Activated B cell treated with CpG ODN at 0.5 μM for 24 hours (primary cell): ENCODE results near the gene MRPL27. TPM values are rescaled to one million over a fixed set of nuclear protein-coding genes. Genes with fewer than 3 reads are reported as not detected.

Source experiments
- ATAC-seq: fragments of 200-7000 bp; cut with Tn5 transposase; one replicate; pipeline ENCODE4 v1.10.0; 2021; ENCODE audit warnings: low read depth, mild to moderate bottlenecking, moderate library complexity
- CTCF ChIA-PET: fragments of 350-600 bp; sonication (Branson Sonifier 250); formaldehyde crosslinking; loops from one replicate; lab custom pipeline; 2021; ENCODE audit warnings: antibody characterized with exemption; lab: Charles Lee
- POLR2A ChIA-PET: fragments of 350-600 bp; sonication (Branson Sonifier 250); formaldehyde crosslinking; loops from one replicate; lab custom pipeline; 2021; ENCODE audit warnings: antibody characterized with exemption; lab: Charles Lee
- DNase-seq: peaks from one replicate; pipeline ENCODE4 v3.0.0; 2022
- H3K27ac Mint-ChIP-seq: one replicate; pipeline ENCODE4 v1.8.0; 2020; ENCODE audit warnings: mixed read lengths
- H3K27me3 Mint-ChIP-seq: one replicate; pipeline ENCODE4 v1.8.0; 2021; ENCODE audit warnings: mixed read lengths
- H3K36me3 Mint-ChIP-seq: one replicate; pipeline ENCODE4 v1.8.0; 2021; ENCODE audit warnings: low read depth, mixed read lengths
- H3K4me1 Mint-ChIP-seq: one replicate; pipeline ENCODE4 v1.8.0; 2021; ENCODE audit warnings: mixed read lengths
- H3K4me3 Mint-ChIP-seq: one replicate; pipeline ENCODE4 v1.8.0; 2020; ENCODE audit warnings: mild to moderate bottlenecking, mixed read lengths
- H3K9me3 Mint-ChIP-seq: one replicate; pipeline ENCODE4 v1.8.0; 2020; ENCODE audit warnings: mixed read lengths
- intact Hi-C: fragments of 100-400 bp; cut with micrococcal nuclease; formaldehyde crosslinking; loops from one replicate; pipeline ENCODE4 v1.15.1; 2024
- total RNA-seq: library from RNA; stranded (reverse); gene quantifications from 2 replicates; pipeline ENCODE4 v1.2.3, GENCODE V29; 2022
- TF ChIP-seq, protein P1 (sequence below): fragments of 200-600 bp; IDR thresholded peaks from one replicate; pipeline ENCODE4 v1.8.0; 2022; ENCODE audit warnings: antibody characterized with exemption, mild to moderate bottlenecking

MRPL27 gene
- total RNA-seq, 1 donor from 2014 or later: 45.0 TPM

DNA sequence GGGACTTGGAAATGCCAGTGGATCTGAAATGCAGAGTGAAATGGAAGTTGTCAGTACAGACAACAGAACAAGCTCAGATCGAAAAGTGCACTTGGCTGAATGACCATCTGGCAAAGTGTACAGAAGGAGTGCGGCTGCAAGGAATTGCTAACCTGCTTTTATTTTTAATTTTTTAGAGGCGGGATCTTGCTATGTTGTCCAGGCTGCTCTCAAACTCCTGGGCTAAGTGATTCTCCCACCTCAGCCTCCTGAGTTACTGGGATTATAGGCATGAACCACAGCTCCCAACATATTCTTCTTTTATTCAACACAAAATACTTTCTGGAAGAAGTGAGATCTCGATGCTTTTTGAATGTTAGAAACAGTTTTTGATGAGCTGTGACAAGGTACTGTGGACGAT is 20.7 kb upstream of the MRPL27 start:
- Mint-ChIP-seq H3K36me3 (peaks cover 65% of the 10 kb centered on the region), H3K27me3 (no peaks in the 10 kb centered on the region), H3K4me1 (peaks cover 35% of the 10 kb centered on the region), H3K27ac (no peak overlapping the region), H3K4me3 (no peak overlapping the region), H3K9me3 (no peaks in the 10 kb centered on the region)
- ChIA-PET POLR2A (no interaction called here), CTCF (no interaction called here)
- ATAC-seq: no peak
- TF ChIP-seq, protein P1, sequence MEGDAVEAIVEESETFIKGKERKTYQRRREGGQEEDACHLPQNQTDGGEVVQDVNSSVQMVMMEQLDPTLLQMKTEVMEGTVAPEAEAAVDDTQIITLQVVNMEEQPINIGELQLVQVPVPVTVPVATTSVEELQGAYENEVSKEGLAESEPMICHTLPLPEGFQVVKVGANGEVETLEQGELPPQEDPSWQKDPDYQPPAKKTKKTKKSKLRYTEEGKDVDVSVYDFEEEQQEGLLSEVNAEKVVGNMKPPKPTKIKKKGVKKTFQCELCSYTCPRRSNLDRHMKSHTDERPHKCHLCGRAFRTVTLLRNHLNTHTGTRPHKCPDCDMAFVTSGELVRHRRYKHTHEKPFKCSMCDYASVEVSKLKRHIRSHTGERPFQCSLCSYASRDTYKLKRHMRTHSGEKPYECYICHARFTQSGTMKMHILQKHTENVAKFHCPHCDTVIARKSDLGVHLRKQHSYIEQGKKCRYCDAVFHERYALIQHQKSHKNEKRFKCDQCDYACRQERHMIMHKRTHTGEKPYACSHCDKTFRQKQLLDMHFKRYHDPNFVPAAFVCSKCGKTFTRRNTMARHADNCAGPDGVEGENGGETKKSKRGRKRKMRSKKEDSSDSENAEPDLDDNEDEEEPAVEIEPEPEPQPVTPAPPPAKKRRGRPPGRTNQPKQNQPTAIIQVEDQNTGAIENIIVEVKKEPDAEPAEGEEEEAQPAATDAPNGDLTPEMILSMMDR: no peak
- no peak for DNase-seq
- intact Hi-C loops: no loop called here

DNA sequence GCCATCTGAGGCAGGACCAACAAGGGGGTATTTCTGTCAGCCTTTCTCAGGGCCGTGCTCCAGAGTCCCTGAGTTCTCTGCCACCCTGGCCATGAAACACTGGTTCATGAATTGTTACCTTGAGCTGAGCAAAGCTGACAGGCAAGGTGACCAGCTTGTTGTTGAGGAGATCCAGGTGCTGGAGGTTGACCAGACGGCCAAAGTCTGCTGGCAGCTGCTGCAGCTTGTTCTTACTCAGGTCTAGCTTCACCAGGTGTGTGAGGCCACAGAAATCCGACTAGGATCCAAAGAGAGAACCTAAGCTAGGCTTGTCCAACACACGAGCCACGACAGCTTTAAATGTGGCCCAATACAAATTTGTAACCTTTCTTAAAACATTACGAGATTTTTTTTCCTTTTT is 19.6 kb upstream of the MRPL27 start:
- H3K9me3 Mint-ChIP-seq: no peaks in the 10 kb centered on the region
- ATAC-seq: no peak
- ChIA-PET POLR2A (no interaction called here), CTCF (no interaction called here)
- intact Hi-C loops: no loop called here
- no peak overlapping the region for H3K27ac Mint-ChIP-seq
- TF ChIP-seq, protein P1: no peak
- H3K27me3 Mint-ChIP-seq: no peaks in the 10 kb centered on the region
- H3K36me3 Mint-ChIP-seq: peaks cover 76% of the 10 kb centered on the region
- peaks cover 32% of the 10 kb centered on the region for H3K4me1 Mint-ChIP-seq
- DNase-seq: no peak
- no peak overlapping the region for H3K4me3 Mint-ChIP-seq

DNA sequence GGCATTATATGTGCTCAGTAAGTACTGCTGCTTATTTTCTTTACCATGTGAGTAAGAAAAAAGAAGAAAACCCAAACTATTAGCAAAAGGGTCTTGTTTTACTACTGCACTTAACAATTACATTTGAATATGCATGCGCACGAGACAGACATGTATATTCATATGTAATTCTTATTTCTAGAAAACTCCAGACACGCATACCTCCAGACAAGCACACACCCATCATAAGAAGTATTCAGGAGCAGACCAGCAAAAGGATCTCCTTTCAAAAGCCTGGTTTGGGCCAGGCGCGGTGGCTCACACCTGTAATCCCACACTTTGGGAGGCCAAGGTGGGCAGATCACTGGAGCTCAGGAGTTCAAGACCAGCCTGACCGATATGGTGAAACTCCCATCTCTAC is 16.6 kb upstream of the MRPL27 start:
- POLR2A ChIA-PET: interaction anchor here (0.6 to 1.6 kb wide), 2 partner anchors 19 to 24 kb away, joined by 3 to 5 read pairs; no protein-coding TSS in a partner anchor

DNA sequence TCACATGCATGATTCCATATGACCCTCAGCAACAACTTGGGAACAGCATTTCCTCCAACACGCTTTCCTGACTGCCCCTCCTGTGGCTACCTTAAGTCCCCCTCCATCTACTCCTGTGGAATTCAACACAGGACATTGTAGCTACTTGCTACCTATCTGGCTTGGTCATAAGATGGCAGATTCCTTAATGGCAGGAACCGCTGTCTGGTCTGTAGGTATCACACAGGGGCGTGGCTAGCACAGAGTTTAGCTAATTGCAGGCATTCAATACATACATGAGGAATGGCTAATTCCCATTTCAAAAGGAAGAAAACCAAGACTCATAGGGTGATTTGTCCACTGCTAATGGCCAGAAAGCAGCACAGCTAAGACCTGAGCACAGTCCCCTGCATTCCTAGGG is 15.7 kb upstream of the MRPL27 start:
- ChIA-PET CTCF (interaction anchor here (1.1 to 1.9 kb wide), 2 partner anchors 9 to 91 kb away, joined by 3 to 7 read pairs; partner anchors contain the start of gene LRRC59), POLR2A (interaction anchor here (0.6 to 1.6 kb wide), 3 partner anchors 9 to 23 kb away, joined by 3 to 5 read pairs (median 3); partner anchors contain the start of gene LRRC59)
- intact Hi-C loops: no loop called here
- H3K36me3 Mint-ChIP-seq: peaks cover 96% of the 10 kb centered on the region
- ATAC-seq (no peak), DNase-seq (no peak)
- H3K27ac Mint-ChIP-seq: no peak overlapping the region
- TF ChIP-seq, protein P1: no peak
- H3K4me1 Mint-ChIP-seq: peaks cover 12% of the 10 kb centered on the region
- H3K4me3 Mint-ChIP-seq: no peak overlapping the region
- no peaks in the 10 kb centered on the region for H3K27me3 Mint-ChIP-seq
- H3K9me3 Mint-ChIP-seq: no peaks in the 10 kb centered on the region

More for the DNA sequence above, 16.6 kb upstream of the MRPL27 start:
- CTCF ChIA-PET: interaction anchor here (1.1 to 1.9 kb wide), 2 partner anchors 8 to 90 kb away, joined by 3 to 7 read pairs; partner anchors contain the start of gene LRRC59
- ATAC-seq (no peak), DNase-seq (no peak)
- Mint-ChIP-seq H3K27ac (no peak overlapping the region), H3K36me3 (peaks cover 95% of the 10 kb centered on the region), H3K9me3 (no peaks in the 10 kb centered on the region), H3K27me3 (no peaks in the 10 kb centered on the region), H3K4me3 (no peak overlapping the region), H3K4me1 (peaks cover 12% of the 10 kb centered on the region)
- TF ChIP-seq, protein P1: no peak
- intact Hi-C loops: no loop called here

DNA sequence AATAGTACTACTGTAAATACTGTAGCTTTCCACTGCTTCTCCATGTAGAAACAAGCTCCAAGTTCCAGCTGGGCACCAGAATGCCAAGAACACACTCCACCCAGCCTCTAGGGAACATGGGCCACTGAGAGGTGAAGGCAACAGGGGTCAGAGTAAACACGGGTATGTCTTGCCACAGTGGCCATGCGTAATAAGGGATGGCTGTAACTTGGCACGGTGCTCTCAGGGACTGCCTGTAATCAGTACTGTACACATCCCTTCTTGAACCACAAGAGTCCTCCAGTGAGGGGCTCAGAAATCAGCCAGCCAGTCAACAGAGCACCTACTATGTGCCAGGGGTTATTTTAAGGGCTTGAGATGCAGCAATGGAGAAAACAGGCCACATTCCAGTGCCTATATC is 13.5 kb upstream of the MRPL27 start:
- H3K27me3 Mint-ChIP-seq: no peaks in the 10 kb centered on the region
- H3K4me1 Mint-ChIP-seq: peaks cover 9% of the 10 kb centered on the region
- H3K9me3 Mint-ChIP-seq: no peaks in the 10 kb centered on the region
- ChIA-PET POLR2A (no interaction called here), CTCF (interaction anchor here (1.8 kb wide), 1 partner anchor 11 kb away, joined by 5 read pairs; the partner anchor contains the start of gene LRRC59)
- H3K27ac Mint-ChIP-seq: no peak overlapping the region
- intact Hi-C loops: no loop called here
- TF ChIP-seq, protein P1: no peak
- no peak overlapping the region for H3K4me3 Mint-ChIP-seq
- ATAC-seq (no peak), DNase-seq (no peak)
- H3K36me3 Mint-ChIP-seq: peaks cover 97% of the 10 kb centered on the region
